Neural crest cell (in vitro differentiated cells): ENCODE results near the gene NOX3. TPM values are rescaled to one million over a fixed set of nuclear protein-coding genes. Genes with fewer than 3 reads are reported as not detected.

Experiments used
- DNase-seq: peaks from one replicate; pipeline ENCODE4 v3.0.0; 2021; ENCODE audit warnings: low read depth, mixed read lengths, low spot score
- H3K27ac Mint-ChIP-seq: one replicate; pipeline ENCODE4 v1.8.0; 2021; ENCODE audit warnings: mild to moderate bottlenecking, mixed read lengths; ENCODE audit not compliant: unreplicated experiment
- H3K27me3 Mint-ChIP-seq: 2 replicates; pipeline ENCODE4 v1.8.0; 2021; ENCODE audit warnings: low read depth, mild to moderate bottlenecking, mixed read lengths
- H3K36me3 Mint-ChIP-seq: 2 replicates; pipeline ENCODE4 v1.8.0; 2021; ENCODE audit warnings: low read depth, mild to moderate bottlenecking, mixed read lengths
- H3K4me1 Mint-ChIP-seq: 2 replicates; pipeline ENCODE4 v1.8.0; 2021; ENCODE audit warnings: mixed read lengths
- H3K4me3 Mint-ChIP-seq: one replicate; pipeline ENCODE4 v1.8.0; 2021; ENCODE audit warnings: mild to moderate bottlenecking, mixed read lengths
- H3K9me3 Mint-ChIP-seq: 2 replicates; pipeline ENCODE4 v1.8.0; 2021; ENCODE audit warnings: mixed read lengths
- total RNA-seq: library from RNA; stranded (reverse); gene quantifications from 2 replicates; pipeline ENCODE4 v1.2.1, GENCODE V29; 2021
- TF ChIP-seq, protein P1 (sequence below): fragments of 200-600 bp; sonication (generic); conservative IDR thresholded peaks from 2 replicates; pipeline ENCODE4 v1.5.0; 2021; ENCODE audit warnings: antibody characterized with exemption, mild to moderate bottlenecking

Gene NOX3
- total RNA-seq, 1 donor from 2014 or later: not detected

DNA sequence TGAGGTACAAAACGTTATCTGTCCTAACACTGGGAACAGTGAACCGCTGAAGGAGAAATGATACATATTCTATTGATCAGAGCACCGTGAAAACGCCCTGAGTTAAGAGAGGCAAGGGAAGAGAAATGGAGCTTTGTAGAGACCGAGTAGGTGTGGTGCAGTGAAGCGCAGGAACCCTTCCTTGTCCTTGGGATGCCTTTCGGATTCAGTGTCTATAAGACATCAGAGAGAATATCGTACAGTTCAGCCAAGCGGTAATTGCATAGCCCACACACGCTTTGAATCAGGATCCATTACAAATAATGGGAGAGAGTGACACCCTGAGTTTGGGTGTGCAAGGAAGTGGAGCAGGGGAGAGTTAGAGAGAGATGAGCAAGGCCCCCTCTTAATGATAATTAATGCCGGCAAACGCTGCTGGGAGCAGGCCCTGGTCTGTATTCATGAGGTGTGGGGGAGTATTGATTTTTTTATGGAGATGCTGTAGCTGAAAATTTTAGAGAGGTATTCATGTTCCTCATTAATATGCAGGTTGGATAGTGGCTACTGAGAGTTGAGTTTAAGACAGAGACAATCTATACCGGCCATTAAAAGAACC is 20.7 kb downstream of the NOX3 start:
- TF ChIP-seq, protein P1, sequence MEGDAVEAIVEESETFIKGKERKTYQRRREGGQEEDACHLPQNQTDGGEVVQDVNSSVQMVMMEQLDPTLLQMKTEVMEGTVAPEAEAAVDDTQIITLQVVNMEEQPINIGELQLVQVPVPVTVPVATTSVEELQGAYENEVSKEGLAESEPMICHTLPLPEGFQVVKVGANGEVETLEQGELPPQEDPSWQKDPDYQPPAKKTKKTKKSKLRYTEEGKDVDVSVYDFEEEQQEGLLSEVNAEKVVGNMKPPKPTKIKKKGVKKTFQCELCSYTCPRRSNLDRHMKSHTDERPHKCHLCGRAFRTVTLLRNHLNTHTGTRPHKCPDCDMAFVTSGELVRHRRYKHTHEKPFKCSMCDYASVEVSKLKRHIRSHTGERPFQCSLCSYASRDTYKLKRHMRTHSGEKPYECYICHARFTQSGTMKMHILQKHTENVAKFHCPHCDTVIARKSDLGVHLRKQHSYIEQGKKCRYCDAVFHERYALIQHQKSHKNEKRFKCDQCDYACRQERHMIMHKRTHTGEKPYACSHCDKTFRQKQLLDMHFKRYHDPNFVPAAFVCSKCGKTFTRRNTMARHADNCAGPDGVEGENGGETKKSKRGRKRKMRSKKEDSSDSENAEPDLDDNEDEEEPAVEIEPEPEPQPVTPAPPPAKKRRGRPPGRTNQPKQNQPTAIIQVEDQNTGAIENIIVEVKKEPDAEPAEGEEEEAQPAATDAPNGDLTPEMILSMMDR: no peak
- H3K4me1 Mint-ChIP-seq: no peaks in the 10 kb centered on the region
- no peaks in the 10 kb centered on the region for H3K36me3 Mint-ChIP-seq
- no peaks in the 10 kb centered on the region for H3K9me3 Mint-ChIP-seq
- no peaks in the 10 kb centered on the region for H3K27me3 Mint-ChIP-seq
- no peak for DNase-seq
- H3K4me3 Mint-ChIP-seq: no peak overlapping the region
- no peak overlapping the region for H3K27ac Mint-ChIP-seq

DNA sequence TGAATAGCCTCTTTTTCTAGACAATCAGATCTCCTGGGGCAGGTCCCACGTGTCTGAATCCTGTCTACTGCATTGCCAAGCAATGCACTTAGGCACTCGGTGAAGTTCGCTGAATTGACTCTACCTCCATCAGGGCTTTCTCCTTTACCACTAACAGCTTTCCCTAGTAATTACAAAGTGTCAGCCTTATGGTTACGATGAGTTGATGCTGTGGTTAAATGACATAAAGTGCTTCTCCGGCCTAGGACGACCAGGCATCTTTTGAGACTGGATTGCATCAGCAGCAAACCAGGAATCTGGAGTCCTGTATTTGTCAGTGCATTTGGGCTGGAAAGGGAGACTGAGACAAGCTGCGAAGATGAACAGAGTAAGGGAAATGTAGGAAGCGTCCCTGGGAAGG is 21.5 kb downstream of the NOX3 start:
- TF ChIP-seq, protein P1: no peak
- Mint-ChIP-seq H3K4me1 (no peaks in the 10 kb centered on the region), H3K4me3 (no peak overlapping the region), H3K9me3 (no peaks in the 10 kb centered on the region), H3K36me3 (no peaks in the 10 kb centered on the region), H3K27me3 (no peaks in the 10 kb centered on the region), H3K27ac (no peak overlapping the region)
- DNase-seq: no peak

DNA sequence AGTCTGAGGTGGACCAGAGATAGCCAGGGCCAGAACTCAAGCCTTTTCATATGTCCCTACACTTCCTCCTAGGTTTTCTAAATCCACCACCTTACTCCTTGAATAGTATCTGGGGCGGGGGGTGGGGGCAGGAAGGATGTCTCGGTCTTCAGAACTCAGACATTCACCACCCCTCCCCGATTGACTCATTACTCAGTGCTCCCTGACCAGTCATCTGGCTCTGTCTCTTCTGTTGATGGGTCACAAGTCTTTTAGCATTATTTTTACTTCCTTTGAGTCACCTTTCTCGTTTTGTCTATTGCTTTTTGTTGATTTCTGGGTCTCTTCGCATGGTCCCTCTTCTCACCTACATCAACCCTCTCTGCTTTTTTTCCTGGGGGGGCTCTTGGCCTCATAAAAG is 23.3 kb downstream of the NOX3 start:
- H3K4me3 Mint-ChIP-seq: no peak overlapping the region
- no peaks in the 10 kb centered on the region for H3K9me3 Mint-ChIP-seq
- no peaks in the 10 kb centered on the region for H3K4me1 Mint-ChIP-seq
- DNase-seq: no peak
- H3K36me3 Mint-ChIP-seq: no peaks in the 10 kb centered on the region
- TF ChIP-seq, protein P1: no peak
- H3K27ac Mint-ChIP-seq: no peak overlapping the region
- no peaks in the 10 kb centered on the region for H3K27me3 Mint-ChIP-seq

DNA sequence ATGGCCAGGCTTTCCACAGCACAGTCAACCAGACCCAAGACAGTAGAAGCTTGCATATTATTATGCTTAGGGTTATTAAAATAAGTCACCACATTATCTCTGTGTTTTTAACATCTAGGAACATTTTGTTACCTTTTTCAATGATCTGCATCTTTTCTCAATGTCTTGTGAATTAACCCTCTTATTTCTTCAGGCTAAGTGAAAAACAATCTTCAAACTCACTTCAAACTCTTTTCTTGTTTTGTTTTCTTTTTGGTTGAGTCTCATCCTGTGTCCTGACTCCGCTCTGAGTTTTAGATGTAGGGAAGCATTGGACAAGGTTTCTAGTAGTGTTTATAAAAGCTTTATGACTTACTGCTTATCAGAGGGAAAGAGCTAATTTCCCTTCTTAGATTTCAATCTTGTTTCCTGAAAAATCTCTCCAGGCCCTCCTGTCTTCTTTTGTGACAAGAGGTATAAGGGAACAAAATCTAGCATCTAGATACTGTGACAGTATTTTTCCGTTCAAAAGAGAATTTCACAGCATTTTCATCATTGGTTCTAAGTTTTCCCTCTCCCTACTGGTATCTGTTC is 26.2 kb downstream of the NOX3 start:
- no peaks in the 10 kb centered on the region for H3K36me3 Mint-ChIP-seq
- no peaks in the 10 kb centered on the region for H3K9me3 Mint-ChIP-seq
- DNase-seq: no peak
- H3K4me3 Mint-ChIP-seq: no peak overlapping the region
- peak overlapping the region; percentile 15 for H3K27ac Mint-ChIP-seq
- H3K27me3 Mint-ChIP-seq: no peaks in the 10 kb centered on the region
- no peaks in the 10 kb centered on the region for H3K4me1 Mint-ChIP-seq
- TF ChIP-seq, protein P1: no peak

DNA sequence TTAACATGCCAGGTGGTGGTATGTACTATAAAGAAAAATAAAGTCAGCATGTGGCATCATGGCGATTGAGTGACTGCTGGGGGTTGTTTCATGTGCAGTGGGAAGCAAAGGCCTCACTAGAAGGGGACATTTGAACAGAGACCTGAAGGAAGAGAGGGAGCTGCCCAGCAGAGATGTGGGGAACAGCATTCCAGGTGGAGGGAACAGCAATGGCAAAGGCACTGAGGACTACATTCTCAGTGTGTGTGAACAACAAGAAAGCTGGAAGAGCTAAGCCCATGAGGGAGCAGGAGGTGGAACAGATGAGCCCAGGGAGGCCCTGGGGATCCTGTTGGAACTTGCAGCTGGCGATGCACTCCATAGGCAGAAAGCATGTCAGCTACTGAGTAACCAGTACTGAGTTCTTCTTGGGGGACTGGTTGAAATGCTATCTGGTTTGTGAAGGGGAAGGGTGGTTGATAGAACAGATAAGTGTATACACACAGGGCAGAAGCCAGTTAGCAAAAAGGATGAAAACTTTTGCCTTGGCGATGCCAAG is 29.2 kb downstream of the NOX3 start:
- Mint-ChIP-seq H3K4me3 (no peak overlapping the region), H3K4me1 (no peaks in the 10 kb centered on the region), H3K9me3 (no peaks in the 10 kb centered on the region), H3K27ac (no peak overlapping the region), H3K27me3 (no peaks in the 10 kb centered on the region), H3K36me3 (no peaks in the 10 kb centered on the region)
- DNase-seq: no peak
- TF ChIP-seq, protein P1: no peak
